OCI-LY1 (cell line): ENCODE measurements around the gene SYNDIG1.

Source experiments
- H2AFZ ChIP-seq: fragments of 200-600 bp; sonication (generic), shearing (Covaris generic); 2 replicates; pipeline ENCODE4 v1.6.0; 2014; ENCODE audit warnings: antibody characterized with exemption, mild to moderate bottlenecking, low read length
- H3F3A ChIP-seq: fragments of 200-600 bp; sonication (generic), shearing (Covaris generic); 2 replicates; pipeline ENCODE4 v1.6.0; 2014; ENCODE audit warnings: mild to moderate bottlenecking, antibody characterized with exemption, low read length, moderate library complexity; ENCODE audit not compliant: insufficient read depth
- H3K27ac ChIP-seq: fragments of 200-600 bp; sonication (generic); 2 replicates; pipeline ENCODE4 v1.5.1; 2014; ENCODE audit warnings: low read length, mixed run types, mild to moderate bottlenecking, low read depth; ENCODE audit not compliant: poor library complexity, severe bottlenecking
- H3K27me3 ChIP-seq: fragments of 200-600 bp; sonication (generic); 2 replicates; pipeline ENCODE4 v1.6.0; 2014; ENCODE audit warnings: antibody characterized with exemption, mild to moderate bottlenecking, low read length, moderate library complexity; ENCODE audit not compliant: insufficient read depth
- H3K36me3 ChIP-seq: fragments of 200-600 bp; sonication (generic); 2 replicates; pipeline ENCODE4 v1.6.1; 2014; ENCODE audit warnings: mild to moderate bottlenecking, antibody characterized with exemption, low read length, moderate library complexity, mixed read lengths; ENCODE audit not compliant: insufficient read depth
- H3K4me1 ChIP-seq: fragments of 200-600 bp; sonication (generic); 2 replicates; pipeline ENCODE4 v1.5.1; 2014; ENCODE audit warnings: mild to moderate bottlenecking, low read length, moderate library complexity; ENCODE audit not compliant: insufficient read depth, severe bottlenecking
- H3K4me2 ChIP-seq: fragments of 200-600 bp; sonication (generic), shearing (Covaris generic); 2 replicates; pipeline ENCODE4 v1.6.1; 2014; ENCODE audit warnings: low read length
- H3K4me3 ChIP-seq: fragments of 200-600 bp; sonication (generic); 2 replicates; pipeline ENCODE4 v1.5.1; 2014; ENCODE audit warnings: low read length, low read depth, mild to moderate bottlenecking, mixed read lengths; ENCODE audit not compliant: poor library complexity, severe bottlenecking
- H3K79me2 ChIP-seq: fragments of 200-600 bp; shearing (Covaris generic); 2 replicates; pipeline ENCODE4 v1.6.1; 2016; ENCODE audit warnings: mixed run types, low read length, mixed read lengths; ENCODE audit not compliant: insufficient read depth
- H3K9ac ChIP-seq: fragments of 200-600 bp; sonication (generic), shearing (Covaris generic); 2 replicates; pipeline ENCODE4 v1.6.1; 2014; ENCODE audit warnings: mild to moderate bottlenecking, low read length, mixed read lengths
- H3K9me2 ChIP-seq: fragments of 200-600 bp; sonication (generic), shearing (Covaris generic); 2 replicates; pipeline ENCODE4 v1.6.1; 2014; ENCODE audit warnings: low read depth, mild to moderate bottlenecking, low read length, mixed read lengths
- H3K9me3 ChIP-seq: fragments of 200-600 bp; shearing (Covaris generic); 2 replicates; pipeline ENCODE4 v1.6.1; 2014; ENCODE audit warnings: low read length, mixed read lengths
- H4K20me1 ChIP-seq: fragments of 200-600 bp; sonication (generic), shearing (Covaris generic); 2 replicates; pipeline ENCODE4 v1.6.0; 2016; ENCODE audit warnings: mild to moderate bottlenecking, low read length; ENCODE audit not compliant: insufficient read depth
- CTCF ChIP-seq: fragments of 200-600 bp; sonication (generic), shearing (Covaris generic); IDR thresholded peaks from 2 replicates; pipeline ENCODE4 v1.5.1; 2017; ENCODE audit warnings: mild to moderate bottlenecking, antibody characterized with exemption, low read length, moderate library complexity, mixed read lengths
- EZH2 ChIP-seq: fragments of 200-600 bp; sonication (generic), shearing (Covaris generic); IDR thresholded peaks from 2 replicates; pipeline ENCODE4 v1.8.0; 2017; ENCODE audit warnings: borderline replicate concordance, mixed run types, mild to moderate bottlenecking, antibody characterized with exemption, low read length, moderate library complexity, mixed read lengths

Gene SYNDIG1

GRCh38 chr20:24560571-24561491 lies 91.4 kb downstream of the SYNDIG1 start:
- Histone ChIP-seq H3K9me3 (no peaks in the 10 kb centered on the region), H3K4me2 (no peak overlapping the region), H2AFZ (no peak overlapping the region), H3K4me1 (no peaks in the 10 kb centered on the region), H3K36me3 (no peaks in the 10 kb centered on the region), H3K27me3 (no peaks in the 10 kb centered on the region), H3K9me2 (no peaks in the 10 kb centered on the region), H3F3A (no peaks in the 10 kb centered on the region), H3K4me3 (no peak overlapping the region), H3K79me2 (no peaks in the 10 kb centered on the region), H3K27ac (no peak overlapping the region), H3K9ac (no peak overlapping the region), H4K20me1 (no peaks in the 10 kb centered on the region)
- TF ChIP-seq EZH2 (no peak), CTCF (no peak)

- H3K9me2 ChIP-seq = no peaks in the 10 kb centered on the region
- no peaks in the 10 kb centered on the region for H3K9me3 ChIP-seq
- no peak overlapping the region for H3K4me3 ChIP-seq
- H3K79me2 ChIP-seq = no peaks in the 10 kb centered on the region
- H2AFZ ChIP-seq = no peak overlapping the region
- no peak overlapping the region for H3K4me2 ChIP-seq
- H3K36me3 ChIP-seq = no peaks in the 10 kb centered on the region
- no peaks in the 10 kb centered on the region for H3K27me3 ChIP-seq
- H3K9ac ChIP-seq = no peak overlapping the region
- no peaks in the 10 kb centered on the region for H4K20me1 ChIP-seq
- H3K4me1 ChIP-seq = no peaks in the 10 kb centered on the region
- no peak for TF ChIP-seq CTCF
- TF ChIP-seq EZH2 = no peak
- H3F3A ChIP-seq = no peaks in the 10 kb centered on the region
- no peak overlapping the region for H3K27ac ChIP-seq
These were observed 96.5 kb downstream of the SYNDIG1 start for GRCh38 chr20:24565835-24566351.

- Histone ChIP-seq H2AFZ (no peak overlapping the region), H3K4me3 (no peak overlapping the region), H3K9me2 (no peaks in the 10 kb centered on the region), H3K27me3 (no peaks in the 10 kb centered on the region), H3K4me1 (no peaks in the 10 kb centered on the region), H3K27ac (no peak overlapping the region), H4K20me1 (no peaks in the 10 kb centered on the region), H3K79me2 (no peaks in the 10 kb centered on the region), H3K4me2 (no peak overlapping the region), H3K9me3 (no peaks in the 10 kb centered on the region), H3K9ac (no peak overlapping the region), H3K36me3 (no peaks in the 10 kb centered on the region), H3F3A (no peaks in the 10 kb centered on the region)
- TF ChIP-seq CTCF (no peak), EZH2 (no peak)
These were observed 97.2 kb downstream of the SYNDIG1 start for GRCh38 chr20:24566656-24567055.
